ENCODE results near the gene HOXB1.

HOXB1 gene

DNA sequence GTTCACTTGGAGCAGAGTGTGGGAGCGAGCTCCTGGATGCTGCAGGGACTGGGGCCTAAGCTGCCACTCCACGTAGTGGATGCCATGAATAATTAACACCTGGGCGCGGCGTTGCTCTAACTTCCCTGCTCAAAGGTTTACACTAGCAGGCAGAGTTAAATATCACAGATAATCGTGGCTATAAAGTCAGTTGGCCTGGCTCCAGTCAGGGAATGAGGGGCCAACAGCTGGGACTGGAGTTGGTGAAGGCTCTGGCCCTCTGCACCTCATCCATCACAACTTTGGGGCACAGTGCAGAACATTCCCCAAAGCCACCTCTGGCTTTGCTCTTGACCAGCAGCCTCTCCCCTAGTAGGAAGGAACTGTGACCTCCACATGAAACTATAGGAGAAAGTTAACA lies 36.4 kb upstream of the HOXB1 start:
- DNase-seq = no peak

DNA sequence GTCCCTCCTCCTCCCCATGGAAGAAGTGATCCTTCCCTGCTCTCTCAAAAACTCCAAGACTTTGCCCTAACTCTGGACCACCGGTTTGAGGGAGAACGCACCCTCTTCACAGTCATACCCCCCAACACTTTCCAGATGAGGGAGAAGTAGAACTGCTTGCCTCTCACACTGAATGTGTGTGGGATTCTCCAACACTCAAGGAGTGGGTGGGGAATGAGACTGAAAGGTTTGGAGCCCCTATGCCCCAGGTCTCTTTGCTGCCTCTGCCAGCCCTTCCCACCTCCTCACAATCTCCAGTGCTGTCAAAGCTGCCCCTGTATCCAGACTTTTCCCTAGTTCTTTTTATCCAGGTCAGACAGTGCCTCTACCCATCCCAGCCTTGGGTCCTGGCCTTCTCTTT lies 35.9 kb upstream of the HOXB1 start:
- DNase-seq = no peak

DNA sequence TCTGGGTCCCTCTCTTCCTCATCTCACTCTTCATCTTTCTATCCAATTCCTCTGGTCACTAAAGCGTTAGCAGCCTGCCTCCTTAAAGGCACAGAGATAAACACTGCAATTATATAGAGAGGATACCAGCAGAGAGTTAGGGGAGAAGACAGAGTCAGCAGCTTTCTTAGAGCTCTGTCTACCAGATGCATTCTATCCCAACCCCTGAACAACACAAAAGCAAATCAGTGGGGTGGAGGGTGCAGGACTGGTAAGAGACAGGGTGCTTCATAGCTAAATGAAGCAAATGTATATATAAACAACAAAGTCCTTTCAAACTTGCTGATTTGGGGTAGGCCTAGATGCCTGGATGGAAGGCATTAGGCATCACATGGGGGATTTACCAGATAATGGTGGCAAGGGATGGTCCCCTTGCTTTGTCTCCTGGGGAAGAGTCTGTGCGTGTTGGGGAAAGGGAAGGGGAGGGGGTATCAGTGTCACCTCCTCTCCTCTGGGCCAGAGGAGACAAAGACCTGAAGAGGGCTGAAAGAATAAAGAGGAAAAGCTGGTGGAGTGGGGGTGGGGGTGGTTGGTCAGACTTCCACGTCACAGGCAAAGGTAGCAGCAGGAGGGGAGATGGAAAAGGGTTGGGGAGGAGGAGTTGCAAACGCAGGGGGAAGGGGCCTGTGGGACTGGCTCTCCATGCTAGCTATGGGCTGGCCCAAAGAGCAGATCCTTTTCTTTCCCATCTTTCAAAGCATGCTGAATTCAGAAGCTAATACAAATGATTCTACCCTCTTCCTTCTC lies 35.3 kb upstream of the HOXB1 start:
- no peak for DNase-seq

DNA sequence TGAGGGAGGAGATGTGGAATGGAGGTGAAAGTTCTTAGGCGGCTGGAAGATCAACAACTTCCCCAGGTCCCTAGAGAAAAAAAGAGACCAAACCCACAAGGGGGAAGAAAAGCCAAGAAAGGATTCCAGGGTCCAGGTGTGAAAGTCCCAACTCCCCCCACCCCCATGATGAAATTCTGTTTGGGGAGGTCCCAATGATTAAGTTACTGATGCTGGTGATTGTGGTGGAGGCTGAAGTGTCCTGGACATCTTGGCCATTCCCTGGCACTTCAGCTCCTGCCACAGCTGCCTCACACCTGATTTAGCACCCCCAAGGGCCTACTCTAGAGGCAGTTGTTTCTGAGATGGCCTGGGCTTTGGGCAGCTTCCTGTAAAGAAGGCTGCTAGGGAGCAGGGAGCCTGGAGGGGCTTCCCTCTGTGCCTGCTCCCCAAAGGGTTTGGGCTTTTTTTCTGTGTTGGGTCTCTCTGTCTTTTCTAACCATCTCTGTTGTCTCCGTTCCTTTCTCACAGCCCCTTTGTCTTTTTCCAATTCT lies 34.3 kb upstream of the HOXB1 start:
- DNase-seq = no peak

DNA sequence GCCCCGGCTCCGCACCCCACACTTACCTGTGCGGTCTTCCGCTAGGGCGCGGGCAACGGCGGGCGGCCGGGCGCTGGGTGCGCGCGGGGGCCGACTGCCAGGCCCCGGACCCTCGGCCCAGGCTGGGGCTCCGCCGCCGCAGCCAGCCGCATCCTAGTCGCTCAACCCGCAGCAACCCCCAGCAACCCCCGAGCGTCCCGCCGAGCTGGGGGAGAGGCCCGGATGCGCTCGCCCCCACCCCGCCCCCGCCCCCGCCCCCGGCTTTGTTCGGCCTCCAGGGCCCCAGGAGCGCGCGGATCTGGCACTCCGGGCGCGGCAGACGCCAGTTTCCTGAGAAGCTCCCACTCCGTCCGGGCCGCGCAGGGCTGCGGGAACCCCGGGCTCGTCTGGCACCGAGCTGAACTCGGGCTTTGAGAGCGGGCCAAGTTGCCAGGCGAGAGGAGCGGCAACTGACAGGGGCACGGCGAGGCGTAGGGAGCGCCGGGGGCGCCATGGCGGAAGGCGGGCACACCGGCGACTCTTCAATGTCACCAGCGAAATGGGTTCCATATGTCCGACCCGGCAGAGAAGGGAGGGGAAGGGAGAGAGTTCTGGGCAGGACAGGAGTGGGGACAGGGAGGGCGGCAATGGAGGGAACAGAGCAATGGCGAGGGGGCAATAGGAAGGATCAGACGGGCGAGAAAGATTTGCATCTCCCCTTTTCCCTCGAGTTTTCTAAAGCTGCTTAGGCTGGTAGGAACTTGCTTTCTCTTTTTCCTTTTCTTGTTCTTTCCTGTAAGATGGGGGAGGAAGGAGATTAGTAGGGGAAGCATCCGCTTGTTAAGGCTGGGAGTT lies 33.6 kb upstream of the HOXB1 start:
- no peak for DNase-seq

DNA sequence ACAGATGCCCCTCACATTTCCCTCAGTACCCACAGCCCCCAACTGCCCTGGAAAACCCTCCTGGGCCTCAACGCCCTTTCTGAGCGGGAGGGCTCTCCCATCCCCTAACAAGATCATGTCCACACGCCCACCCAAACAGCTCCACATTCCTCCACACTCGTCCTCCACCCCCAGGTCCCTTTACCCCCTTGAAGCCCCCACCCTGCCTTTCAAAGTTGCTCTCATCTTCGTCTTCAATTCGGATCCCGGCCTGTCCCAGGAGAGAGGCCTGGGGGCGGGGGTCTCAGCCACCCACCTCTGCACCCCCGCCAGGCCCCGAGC lies 33.0 kb upstream of the HOXB1 start:
- no peak for DNase-seq

DNA sequence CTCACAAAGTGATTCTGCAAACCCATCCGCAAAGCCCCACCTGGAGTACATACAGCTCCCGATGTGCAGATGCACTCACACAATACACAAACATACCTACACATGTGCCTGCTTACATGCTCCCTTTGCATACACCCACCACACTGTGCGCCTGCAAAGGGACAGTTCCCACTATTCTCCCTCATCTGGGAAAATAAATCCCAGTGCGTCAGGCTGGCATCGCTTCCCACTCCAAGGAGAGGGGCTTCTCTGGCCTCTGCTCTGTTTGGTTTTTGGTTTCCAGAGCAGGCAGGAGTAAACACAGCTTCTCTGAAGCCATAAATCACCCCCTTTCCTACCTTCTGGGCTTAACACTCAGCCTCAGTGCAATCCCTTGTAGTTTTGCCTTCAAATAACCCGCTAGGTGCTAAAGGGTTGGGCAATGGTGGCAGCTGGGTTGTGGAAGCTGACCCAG lies 32.6 kb upstream of the HOXB1 start:
- no peak for DNase-seq

DNA sequence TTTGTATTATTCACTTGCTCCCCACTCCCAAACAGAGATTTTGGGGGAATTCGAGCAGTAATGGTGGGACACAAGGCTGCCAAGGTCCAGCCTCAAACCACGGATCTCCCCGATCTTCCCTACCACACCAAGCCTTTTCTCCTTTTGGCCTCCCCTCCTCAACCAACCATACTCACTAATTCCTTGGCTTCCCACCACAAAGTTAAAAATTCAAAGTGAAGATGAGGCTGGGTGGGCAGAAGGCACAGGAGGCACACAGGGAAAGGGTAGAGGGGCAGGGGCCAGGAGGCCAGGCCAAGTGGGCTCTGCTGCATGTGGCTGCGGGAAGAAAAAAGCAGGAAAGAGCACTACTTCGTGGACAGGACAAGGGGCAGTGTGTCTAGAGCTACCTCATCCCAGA lies 32.1 kb upstream of the HOXB1 start:
- DNase-seq = no peak

DNA sequence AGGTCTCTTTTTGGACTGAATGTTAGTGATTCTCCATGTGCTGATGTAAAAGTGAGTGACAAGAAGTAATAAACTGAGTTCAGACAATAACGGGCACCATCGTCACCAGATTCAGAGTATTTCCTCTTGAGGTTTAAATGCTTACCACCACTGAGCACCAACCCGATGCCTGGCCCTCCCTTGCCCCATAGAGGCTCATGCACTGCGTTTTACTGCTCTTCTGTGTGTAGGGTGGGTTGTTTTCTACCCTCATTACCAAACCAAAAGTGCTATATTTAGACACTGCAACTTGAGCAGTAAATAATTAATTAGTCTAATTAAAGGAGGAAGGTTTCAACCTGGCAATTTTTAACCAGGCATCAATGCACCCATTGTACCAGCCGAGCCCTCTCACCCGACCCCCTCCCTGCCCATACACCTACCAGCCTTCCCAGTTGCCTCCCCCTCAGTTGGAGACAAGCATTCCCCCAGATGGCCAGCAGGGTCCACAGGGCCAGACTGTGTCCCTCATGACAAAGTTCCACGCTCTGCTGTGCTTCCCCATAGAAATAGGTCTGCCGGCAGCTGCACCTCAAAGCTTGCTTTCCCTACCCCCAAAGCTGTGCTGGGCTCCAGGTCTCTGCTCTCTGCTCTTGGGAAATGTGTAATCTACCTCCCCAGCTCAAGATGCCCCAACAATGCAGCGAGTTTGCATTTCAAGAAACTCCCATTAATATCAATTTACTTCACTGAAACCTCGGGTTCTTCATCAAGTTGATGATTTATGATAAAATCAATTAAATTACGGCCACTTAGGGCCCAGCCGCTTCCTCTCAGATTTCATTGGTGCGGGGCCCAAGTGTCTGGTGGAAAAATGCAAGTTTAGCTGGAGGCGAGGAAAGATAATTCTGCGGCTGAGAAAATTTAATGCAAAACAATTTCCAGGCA lies 31.3 kb upstream of the HOXB1 start:
- no peak for DNase-seq

DNA sequence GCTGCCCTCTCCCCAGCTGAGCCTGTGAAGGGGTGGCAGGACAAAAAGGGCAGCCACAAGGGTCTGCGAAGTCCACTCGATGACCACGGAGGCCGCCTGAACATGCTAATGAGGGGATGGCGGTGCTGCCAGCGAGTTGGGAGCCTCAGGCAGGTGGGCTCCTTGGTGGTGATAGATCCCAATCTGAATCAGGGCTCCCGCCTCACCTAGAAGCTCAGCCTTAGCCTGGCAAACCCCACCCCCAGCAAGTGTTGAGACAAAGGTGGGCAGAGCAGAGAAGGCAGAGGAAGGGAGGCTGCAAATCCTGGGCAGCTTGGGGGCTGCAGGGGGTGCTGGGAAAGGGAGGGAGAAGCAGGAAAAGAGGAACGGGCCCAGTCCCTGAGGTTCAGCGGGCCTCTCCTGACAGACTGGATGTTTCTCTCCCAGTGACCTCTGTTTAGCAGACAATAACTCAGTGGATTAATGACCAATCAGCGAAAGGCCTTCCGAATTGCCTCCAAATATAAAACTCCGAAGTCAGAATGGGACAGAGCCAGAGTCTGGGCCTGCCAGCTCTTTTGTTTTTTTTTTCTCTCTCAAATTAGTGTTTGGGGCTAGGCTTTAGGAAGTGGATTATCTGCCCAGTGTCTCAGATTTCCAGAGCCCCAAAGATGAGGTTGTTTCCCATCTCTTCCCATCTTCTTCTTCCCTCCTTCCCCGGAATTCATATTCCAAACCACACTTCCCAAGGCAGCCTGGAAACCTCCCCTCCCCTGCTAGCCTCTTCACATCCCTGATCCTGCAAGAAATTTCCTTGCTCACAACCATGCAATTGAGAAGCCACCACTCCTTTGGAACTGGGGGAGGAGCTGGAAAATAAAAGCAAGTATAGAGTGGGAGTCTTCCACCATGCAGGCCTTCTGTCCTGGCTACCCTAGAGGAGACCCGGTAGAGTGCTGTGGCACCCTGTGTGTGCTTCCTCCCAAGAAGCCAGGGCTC lies 29.3 kb upstream of the HOXB1 start:
- no peak for DNase-seq

DNA sequence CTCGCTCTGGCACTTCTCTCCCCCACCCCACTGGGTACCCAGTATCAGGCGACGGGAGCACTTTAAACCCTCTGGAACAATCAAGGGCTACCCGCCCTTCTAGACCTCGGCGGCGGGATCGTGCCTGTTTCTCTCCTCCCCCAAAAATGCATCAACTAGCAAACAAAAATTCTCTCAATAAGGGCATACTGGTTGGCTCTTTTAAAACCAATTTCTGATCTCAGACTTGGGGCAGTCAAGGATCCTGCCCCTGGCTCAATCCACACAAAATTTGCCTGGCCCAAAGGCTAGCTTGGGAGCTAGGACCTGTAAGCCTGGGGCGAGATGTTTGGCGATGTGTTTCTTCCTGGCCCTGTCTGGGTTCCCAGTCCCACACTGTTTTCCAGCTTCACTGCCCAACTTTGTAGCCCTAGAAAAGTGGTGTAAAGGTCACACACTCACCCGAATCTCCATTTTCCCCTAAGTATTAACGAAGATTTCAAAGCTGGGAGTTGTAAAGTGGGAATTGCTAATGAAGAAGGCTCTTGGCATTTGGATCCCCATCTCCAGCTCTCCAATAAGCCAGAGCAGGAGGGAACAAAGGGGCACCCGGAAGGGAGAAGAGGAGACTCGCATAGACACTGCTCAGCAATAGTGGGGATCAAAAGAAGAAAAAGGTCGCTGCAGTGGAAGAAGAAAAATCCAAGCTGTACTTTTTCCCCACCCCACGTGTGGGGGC lies 28.5 kb upstream of the HOXB1 start:
- no peak for DNase-seq

DNA sequence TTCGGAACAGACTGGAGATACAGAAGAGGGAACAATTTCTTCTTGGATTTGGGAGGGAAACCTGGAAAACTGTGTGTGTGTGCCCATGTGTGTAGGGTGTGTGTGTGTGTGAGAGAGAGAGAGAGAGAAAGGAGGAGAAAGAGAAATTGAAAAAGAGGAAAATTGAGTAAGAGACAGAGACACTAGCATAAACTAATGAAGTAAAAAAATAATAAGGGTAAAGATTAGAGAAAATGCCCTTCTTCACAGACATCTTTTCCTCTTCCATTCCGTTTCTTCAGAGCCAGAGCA lies 28.0 kb upstream of the HOXB1 start:
- no peak for DNase-seq

DNA sequence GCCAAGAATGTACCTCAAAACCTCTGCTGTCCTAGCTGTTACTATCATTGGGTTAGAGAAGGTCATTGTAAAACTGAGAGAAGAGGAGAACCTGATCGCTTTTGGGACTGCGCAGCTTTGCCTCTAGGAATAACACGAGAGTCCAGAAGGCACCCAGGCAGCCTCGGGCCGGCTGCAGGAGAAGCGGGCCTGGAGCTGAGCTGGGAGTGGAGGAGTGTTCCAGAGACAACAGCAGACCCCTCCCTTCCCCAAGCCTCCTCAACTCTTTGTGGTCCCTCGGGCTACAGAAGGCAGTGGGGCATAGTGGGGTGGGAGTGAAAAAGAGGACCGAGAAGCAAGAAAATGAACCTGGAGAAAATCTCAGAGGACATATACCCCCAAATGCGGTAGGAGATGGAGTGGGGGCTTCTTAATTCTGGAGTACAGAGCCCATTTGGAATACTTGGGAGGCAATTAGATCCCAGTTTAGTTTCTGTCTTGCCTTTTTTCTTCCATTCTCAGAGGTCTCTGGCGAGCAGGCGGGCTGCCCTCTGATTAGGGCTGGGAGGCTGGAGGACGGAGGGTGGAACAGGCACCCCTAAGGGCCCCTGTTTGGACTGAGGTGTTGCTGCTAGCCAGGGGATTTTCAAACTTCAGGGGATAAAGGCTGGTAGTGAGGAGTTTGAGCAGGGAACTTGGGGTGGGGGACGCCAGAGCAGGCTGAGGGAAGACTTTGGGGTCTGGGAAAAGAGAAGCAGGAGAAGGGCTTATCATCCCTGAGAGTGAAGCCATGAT lies 27.4 kb upstream of the HOXB1 start:
- DNase-seq = no peak

DNA sequence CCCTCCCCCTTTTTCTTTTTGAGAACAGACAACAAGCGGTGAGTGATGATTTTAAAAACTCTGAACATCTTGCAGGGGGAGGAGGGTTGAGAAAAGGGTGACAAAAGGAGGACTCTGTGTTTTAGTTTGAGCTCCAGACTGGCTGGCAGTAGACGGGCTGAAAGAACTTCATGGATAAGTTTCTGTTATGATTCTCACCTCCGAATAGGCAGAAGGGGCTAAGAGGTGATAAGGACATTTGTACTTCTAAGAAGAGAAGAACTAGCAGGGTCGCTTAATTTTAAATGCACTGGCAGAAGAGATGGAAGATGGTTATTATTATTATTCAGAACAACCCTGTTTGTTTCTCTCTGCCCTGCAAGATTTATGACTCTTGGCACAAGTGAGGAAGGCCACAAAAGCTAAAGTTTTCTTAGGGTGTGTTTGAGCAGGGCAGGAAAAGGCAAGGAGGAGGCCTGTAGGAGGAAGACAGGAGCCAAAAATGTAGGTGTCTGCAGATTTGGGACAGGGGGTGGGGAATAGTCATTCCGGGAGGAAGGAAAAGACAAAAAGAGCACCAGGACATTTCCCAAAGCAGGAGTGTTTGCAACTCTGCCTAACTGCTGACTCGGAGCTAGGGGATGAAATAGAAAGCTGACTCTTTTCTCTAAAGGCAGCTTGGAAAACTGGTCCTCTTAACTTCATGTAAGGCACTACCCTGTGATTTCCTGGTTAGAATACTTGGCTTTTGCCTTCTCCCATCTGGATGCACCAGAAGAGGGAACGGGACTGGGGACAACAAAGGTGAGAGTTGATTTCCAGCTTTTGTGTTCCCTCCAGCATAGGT lies 26.0 kb upstream of the HOXB1 start:
- DNase-seq = no peak

DNA sequence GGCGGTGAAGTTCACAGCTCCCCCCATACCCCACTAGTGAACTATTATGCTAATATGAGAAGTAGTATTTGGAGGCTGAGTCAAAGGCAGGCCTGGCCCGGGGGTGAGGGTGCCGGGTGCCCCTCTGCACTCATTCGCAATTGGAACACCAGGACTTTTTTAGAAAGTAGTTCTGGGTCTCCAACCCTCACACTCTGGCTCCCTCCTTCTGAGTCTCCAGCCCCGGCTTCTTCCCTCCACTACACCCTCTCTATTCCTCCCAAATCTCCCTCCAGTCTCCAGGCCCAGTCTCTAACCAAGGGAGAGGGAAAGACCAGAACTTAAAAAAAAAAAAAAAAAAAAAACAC lies 25.4 kb upstream of the HOXB1 start:
- DNase-seq = no peak

DNA sequence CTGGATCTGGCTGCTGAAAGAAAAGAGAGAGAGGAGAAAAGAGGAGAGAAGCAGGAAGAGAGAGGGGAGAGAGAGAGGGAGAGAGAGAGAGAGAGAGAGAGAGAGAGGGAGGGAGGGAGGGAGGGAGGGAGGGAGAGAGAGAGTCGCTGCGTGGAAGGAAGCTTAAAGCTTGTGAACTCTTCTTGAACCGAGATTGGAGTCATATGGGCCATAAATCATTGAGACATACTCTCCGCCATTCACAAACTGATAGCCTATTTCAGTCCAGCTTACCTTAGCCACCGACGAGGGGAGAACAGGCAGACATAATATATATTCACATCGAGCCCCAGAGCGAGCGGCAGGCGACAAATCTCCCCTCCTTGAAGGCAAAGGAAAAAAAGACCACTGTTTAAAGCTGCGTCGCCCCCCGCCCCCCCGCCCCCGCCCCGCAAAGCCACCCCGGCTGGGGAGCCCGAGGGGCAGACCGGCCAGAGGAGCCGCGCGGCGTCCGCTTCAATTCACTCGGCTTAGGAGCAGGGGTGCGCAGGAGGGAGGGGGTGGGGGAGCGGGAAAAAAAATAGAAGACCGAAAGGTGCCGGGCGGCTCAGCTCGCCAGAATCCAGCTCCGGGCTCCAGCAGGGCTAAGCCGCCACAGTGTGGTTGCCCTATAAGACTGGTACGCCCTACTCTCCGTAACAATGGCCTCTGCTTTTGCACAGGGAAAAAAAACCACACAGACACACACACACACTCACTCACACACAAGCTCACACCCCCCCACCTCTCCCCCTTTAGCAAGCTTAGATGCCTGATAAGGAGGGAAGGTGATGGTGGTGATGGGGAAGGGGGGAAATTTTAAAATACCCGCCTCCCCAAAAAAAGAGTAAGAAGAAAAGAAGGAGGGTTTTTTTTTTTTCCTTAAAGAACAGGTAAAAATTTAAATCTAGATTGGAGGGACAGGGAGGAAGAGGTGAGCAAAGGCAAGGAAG lies 24.7 kb upstream of the HOXB1 start:
- DNase-seq = peak; percentile 86

DNA sequence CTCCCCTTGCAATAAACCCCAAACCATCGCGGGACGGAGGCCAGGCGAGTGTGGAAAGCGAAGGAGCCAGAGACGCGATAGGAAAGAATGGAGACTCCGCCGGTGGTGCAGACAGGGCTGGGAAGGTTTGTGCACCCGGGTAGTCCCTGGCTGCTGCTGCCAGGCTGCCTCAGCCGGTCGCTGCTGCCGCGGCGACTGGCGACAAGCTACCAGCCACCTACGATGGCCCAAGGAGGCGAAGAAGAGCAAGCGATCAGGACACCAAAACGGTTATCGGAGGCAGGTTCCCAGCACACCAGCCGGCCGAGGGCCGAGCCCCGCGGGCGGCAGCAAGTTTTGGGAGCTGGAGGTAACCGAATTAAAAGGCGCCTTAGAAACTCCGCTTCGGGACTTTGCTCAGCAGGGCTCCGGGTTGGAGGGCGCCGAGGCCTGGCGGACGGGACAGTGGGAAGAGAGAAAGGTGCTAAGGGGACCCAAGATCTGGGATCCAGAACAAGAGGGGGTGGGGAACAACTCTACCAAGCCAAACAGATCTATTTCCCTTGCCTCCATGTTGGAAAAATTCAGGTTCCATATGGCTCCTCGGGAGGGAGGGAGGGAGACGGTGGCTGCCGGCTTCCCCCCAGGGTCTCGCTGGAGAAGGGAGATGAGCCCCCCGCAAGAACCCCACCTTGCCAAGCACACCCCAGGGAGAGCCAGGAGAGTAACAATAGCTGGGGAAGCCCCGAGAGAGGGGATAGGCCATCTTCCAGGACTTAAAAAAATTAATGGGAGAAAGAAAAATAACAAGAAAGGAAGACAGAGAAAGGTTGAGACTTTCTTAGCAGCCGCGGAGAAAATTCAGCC lies 23.8 kb upstream of the HOXB1 start:
- DNase-seq = no peak

DNA sequence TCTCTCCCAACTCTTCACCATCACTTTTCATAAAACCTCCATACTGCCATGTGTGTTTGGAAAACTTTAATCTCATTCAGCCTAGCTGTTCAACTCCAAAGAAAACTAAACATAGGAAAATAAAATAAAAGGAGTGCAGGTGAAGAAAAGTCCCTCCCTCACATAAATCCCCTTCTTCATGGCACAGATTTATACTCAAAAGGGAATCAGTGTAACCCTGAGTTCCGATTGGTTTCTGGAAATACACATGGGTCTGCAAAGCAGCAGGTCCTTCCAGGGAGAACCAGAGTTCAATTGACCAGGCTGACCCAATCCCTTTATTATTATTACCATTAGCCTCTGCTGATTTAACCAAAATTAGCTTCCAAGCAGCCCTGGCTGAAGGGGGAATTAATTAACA lies 23.0 kb upstream of the HOXB1 start:
- no peak for DNase-seq

Measured in MV-4-11 (cell line).